ENCODE data around the gene POC1B. TPM values are rescaled to one million over a fixed set of nuclear protein-coding genes. Genes with fewer than 3 reads are reported as not detected.

The POC1B gene
- total RNA-seq, 4 donors from 2014 or later = 17.9 to 34.8 (median 23.6) TPM

DNA sequence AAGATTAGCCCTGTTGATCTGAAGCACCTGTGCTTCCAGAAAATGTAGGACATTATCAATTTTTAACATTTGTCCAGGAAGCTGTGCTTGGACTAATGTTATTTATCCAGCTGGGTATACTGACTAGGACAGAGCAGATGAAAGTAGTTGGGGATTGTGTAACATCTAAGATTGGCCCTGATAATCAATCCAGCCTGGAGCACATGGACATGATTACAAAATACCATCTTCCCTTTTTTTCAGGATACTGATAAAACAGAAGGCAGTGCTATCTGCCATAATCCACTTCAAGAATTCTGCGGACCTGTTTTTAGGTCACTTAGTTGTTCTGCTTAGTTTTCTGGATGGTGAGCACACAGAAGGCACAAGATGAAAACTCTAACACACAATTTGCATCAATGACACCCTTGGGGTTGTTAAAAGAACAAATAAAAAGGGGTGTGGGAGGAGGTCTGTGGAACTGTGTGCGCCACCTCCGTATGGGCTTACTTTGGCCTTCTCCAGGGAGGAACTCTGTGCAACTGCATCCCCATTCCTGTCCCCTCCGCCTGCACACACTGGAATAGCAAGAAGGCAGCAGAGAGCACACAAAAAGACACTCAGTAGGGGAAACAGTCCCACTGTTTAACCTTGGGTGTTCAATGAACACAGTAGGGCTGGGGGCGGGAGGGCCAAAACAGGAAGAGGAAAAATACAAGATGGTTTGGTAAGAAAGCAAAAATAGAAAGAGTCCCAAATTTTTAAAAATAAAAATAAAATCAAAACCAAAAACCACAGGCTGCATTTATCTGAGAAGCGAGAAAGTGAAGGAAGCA lies 142.4 kb downstream of the POC1B start:
- TF ChIP-seq, protein P1, sequence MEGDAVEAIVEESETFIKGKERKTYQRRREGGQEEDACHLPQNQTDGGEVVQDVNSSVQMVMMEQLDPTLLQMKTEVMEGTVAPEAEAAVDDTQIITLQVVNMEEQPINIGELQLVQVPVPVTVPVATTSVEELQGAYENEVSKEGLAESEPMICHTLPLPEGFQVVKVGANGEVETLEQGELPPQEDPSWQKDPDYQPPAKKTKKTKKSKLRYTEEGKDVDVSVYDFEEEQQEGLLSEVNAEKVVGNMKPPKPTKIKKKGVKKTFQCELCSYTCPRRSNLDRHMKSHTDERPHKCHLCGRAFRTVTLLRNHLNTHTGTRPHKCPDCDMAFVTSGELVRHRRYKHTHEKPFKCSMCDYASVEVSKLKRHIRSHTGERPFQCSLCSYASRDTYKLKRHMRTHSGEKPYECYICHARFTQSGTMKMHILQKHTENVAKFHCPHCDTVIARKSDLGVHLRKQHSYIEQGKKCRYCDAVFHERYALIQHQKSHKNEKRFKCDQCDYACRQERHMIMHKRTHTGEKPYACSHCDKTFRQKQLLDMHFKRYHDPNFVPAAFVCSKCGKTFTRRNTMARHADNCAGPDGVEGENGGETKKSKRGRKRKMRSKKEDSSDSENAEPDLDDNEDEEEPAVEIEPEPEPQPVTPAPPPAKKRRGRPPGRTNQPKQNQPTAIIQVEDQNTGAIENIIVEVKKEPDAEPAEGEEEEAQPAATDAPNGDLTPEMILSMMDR (IDR thresholded peaks at IDR 0.05) = no peak
- no peak for ATAC-seq (ENCODE audit: low FRiP score)
- no peak for DNase-seq (ENCODE audit: low spot score)

DNA sequence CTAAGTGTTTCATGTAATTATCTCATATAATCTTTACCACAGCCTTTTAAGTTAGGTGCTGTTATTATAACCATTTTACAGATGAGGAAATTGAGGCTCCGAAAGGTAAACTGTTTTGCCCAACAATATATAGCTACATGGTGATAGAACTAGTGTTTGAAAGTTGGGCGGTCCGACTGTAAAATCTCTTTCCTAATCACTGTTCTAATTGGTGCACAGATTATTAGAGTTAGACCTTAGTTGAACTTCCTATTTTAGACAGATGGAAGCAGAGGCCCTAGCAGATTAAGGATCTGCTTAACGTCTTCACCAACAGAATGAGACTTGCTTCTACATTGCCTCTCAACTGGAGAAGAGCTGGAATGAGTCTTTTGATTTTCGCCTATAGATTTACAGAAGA lies 143.5 kb downstream of the POC1B start:
- DNase-seq (ENCODE audit: low spot score) (no peak), ATAC-seq (ENCODE audit: low FRiP score) (no peak)
- TF ChIP-seq, protein P1 (IDR thresholded peaks at IDR 0.05) = no peak

DNA sequence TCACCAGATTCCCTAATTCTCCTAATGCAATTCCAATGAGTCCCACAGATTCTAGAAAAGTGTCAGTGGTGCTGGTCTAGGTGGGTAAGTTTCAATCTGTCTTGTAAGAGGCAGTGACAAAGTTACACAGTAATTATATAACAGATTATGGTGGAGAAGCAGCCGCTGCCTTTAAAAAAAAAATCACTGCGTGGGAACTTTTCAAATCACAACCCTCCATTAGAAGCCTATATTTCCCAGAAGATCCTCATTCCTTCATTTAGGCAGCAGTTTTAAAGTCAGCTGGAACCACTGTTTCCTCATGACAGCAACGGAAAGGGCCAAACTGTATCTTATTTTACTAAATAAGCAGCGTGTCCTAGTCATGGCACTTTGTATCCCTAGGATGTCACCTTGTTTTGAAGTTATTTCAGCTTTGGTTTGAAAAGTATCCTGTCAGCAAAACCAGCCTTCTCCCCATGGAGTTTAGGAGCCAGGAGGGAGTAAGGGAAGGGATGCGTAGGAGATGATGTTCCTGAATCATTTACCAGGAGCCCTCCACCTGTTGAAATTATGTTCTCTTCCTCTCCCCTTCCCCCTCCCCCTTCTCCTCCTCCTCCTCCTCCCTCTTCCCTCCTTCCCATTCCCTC lies 145.9 kb downstream of the POC1B start:
- ATAC-seq (ENCODE audit: low FRiP score) = no peak
- no peak for DNase-seq (ENCODE audit: low spot score)
- TF ChIP-seq, protein P1 (IDR thresholded peaks at IDR 0.05) = no peak

DNA sequence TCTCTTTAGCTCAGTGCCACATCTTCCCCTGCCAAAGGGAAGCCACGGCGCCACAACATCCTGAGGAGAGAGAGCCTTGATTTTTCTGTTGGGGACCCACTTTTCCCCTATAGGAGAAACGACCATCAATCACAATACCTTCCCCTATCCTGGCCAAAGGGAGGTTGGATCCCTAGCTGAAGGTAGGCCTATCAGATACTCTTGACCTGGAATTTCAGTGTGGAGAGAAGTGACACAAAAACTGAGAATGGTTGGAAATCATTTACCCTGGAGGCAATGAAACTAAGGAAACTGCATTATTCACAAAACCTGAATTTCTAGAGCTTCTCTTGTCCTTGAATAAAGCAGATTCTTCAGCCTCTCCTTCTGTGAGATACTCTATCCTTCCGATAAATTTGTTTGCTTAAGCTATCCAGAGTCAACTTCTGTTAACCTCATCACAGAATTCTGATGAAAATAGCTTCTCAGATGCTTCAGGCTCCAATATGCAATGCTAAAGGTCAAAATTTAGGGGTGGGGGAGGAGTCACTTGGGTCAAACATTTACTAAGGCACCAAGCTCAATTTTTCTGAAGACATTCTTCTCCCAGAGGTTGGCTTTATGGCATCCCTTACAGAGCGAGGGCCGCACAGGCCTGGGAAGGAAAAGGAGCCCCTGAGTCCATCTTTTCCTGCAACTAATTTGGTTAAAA lies 146.6 kb downstream of the POC1B start:
- TF ChIP-seq, protein P1 (IDR thresholded peaks at IDR 0.05) = no peak
- no peak for DNase-seq (ENCODE audit: low spot score)
- ATAC-seq (ENCODE audit: low FRiP score) = no peak

DNA sequence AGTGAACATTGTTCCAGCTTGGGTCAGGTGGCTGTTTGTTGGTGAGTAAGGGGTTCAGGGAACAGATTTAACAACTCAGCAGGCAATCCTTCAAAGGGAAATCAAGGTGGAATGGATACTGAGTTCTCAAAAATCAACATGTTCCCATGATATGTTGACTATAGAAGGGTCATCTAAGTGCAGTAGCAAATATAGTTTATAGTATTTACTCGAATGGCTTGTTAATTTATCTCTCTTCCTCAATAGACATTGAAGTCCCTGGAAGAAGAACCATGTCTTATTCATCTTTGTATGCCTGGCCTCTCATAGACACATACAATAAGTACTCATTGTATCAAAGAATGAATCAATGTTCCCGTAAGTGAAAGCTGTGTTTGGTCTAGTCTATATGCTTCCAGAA lies 149.0 kb downstream of the POC1B start:
- TF ChIP-seq, protein P1 (IDR thresholded peaks at IDR 0.05) = no peak
- no peak for ATAC-seq (ENCODE audit: low FRiP score)
- no peak for DNase-seq (ENCODE audit: low spot score)

DNA sequence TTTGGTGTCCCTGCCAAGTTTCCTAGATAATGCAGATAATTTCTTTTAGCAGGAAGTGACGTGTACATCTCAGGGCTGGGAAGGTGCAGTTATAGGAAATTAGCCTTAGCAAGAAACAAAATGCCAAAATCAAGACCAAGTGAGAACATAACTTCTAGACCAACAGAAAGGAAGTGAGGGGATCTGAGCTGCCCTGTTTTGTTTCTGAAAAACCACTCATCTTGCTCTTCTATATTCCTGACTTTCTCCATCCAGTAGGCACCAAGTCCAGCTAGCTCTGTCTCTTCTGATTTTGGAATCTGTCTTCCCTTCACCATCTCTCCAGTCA lies 149.7 kb downstream of the POC1B start:
- ATAC-seq (ENCODE audit: low FRiP score) (no peak), DNase-seq (ENCODE audit: low spot score) (no peak)
- TF ChIP-seq, protein P1 (IDR thresholded peaks at IDR 0.05) = no peak
